HG03066 (cell line): ENCODE measurements around the gene PLEKHG4B.

Source experiments
- ATAC-seq: cut with Tn5 transposase; IDR thresholded peaks from one replicate; pipeline ENCODE4 v1.9.1; 2021; ENCODE audit warnings: low read depth; ENCODE audit not compliant: unreplicated experiment

Gene PLEKHG4B

GRCh38 chr5:185095-186070, 93.4 kb downstream of the PLEKHG4B start:
- no peak for ATAC-seq

GRCh38 chr5:186091-187041, 94.4 kb downstream of the PLEKHG4B start:
- no peak for ATAC-seq

GRCh38 chr5:187042-187431, 95.1 kb downstream of the PLEKHG4B start:
- ATAC-seq, result no peak

GRCh38 chr5:187617-188451, 95.9 kb downstream of the PLEKHG4B start:
- no peak for ATAC-seq

GRCh38 chr5:188488-189481, 96.8 kb downstream of the PLEKHG4B start:
- ATAC-seq, result peak; percentile 78

DNA sequence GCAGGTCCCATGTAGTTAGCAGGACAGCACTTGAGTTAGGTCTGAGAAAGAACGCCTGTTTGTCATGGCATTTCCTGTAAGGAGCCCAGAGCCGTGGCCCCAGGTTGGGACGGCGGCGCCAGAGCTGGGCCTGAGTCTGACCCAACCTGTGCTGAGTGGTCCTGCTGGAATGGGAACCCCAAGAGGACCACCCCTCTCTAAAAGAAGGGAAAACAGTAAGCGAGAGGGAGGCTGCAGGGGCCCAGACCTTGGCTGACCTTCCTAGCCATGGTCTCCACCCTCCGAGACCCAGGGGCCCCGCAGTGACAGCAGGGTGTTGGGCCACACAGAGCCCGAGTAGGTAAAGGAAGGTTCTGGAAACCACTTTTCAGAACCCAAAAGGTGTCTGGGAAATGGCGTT, 97.5 kb downstream of the PLEKHG4B start:
- no peak for ATAC-seq

- ATAC-seq, result no peak
Observed at GRCh38 chr5:189976-190365, 98.0 kb downstream of the PLEKHG4B start.

DNA sequence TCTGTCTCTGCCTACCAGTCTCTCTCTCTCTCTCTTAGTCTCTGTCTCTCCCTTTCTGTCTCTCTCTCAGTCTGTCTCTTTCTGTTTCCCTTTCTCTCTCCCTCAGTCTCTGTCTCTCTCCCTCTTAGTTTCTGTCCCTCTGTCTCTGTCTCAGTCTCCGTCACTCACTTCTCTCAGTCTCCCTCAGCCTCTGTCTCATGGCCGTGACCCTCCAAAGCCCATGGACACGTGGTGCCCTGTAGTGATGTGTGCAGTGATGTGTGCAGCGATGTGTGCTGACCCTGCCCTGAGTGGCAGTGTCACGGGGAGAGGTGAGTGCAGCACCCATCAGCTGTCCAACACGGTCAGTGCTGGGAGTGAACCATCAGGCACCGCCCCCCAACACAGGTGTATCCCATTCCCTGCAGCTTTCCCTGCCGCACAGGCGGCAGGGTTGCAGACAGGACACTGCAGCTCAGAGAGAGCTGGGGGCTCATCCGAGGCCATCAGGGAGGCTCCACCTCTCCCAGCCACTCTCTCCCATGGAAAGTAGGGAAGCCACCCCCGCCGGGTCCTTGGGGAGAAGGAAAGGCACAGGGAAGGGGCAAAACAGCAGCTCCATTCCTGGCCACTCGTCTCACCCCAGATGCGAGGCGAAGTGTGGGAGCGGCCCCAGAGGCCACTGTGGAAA, 98.5 kb downstream of the PLEKHG4B start:
- ATAC-seq, result no peak

GRCh38 chr5:191036-191948, 99.3 kb downstream of the PLEKHG4B start, which contains the start of gene LRRC14B:
LRRC14B (plus strand) TSS chr5:191495; CDS start chr5:191539, 44 bp downstream.
- no peak for ATAC-seq

- ATAC-seq, result no peak
Observed at GRCh38 chr5:191949-192690, 100.2 kb downstream of the PLEKHG4B start.

GRCh38 chr5:192691-192969, 100.7 kb downstream of the PLEKHG4B start:
- ATAC-seq, result no peak

DNA sequence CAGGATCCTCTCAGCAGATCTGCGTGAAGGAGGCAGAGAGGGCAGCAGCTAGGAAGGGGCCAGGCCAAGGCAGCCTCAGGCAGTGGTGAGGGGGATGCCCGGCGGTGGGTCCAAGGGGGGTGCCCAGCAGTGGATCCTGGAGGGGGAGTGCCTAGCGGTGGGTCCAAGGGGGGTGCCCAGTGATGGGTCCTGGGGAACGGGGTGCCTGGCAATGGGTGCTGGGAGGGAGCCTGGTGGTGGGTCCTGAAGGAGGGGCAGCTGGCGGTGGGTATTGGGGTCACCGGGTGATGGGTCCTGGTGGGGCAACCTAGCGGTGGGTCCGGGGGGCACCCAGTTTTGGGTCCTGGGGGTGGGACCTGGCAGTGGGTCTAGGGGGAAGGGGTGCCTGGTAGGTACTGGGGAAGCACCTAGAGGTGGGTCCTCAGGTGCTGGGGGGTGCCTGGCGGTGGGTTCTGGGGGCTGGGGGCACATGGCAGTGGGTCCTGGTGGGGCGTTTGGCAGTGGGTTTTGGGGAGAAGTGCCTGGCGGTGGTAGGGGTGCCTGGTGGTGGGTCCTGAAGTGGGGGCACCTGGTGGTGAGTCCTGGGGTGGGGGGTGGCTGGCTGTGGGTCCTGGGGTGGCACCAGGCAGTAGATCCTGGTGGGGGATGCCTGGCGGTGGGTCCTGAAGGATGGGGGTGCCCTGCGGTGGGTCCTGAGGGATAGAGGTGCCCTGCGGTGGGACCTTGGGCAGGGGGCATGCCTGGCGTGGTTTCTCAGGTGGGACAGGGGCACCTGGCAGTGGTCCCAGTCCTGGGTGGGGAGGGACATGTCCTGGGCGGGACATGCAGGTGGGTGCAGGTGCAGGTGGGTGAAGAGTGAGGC, 101.2 kb downstream of the PLEKHG4B start:
- no peak for ATAC-seq

GRCh38 chr5:194102-194501, 102.1 kb downstream of the PLEKHG4B start:
- ATAC-seq, result no peak

- no peak for ATAC-seq
Observed at GRCh38 chr5:194603-195209, 102.7 kb downstream of the PLEKHG4B start.

- ATAC-seq, result no peak
Observed at GRCh38 chr5:195401-196160, 103.6 kb downstream of the PLEKHG4B start.
